ENCODE data around the gene FMR1. TPM values are rescaled to one million over a fixed set of nuclear protein-coding genes. Genes with fewer than 3 reads are reported as not detected.
A peak's percentile ranks its signal among the peaks of the same experiment; 100 is the strongest.

The FMR1 gene
- total RNA-seq, 2 donors from 2014 or later = 31.8 to 44.3 TPM

DNA sequence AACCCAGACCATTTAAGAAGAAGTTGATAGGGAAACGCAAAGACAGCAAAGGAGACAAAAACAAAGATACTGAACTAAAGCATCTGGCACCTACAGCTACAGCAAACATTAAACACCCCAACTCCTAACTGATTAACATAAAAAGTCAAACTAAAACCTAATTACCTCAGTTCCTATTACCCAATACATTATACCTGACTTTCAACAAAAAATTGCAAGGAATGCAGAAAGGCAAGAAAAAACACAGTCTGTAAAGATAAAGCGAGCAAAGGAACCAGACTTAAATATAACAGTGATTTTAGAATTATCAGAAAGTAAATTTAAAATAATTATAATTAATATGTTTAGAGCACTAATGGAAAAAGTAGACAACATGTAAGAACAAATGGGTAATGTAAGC, 9.4 kb upstream of the FMR1 start:
- H3K27me3 ChIP-seq (replicated peaks; ENCODE audit: insufficient read depth) = no peaks in the 10 kb centered on the region
- H3K36me3 ChIP-seq = no peaks in the 10 kb centered on the region
- H3K27ac ChIP-seq = no peak overlapping the region
- no peak overlapping the region for H3K4me3 ChIP-seq
- H3K9me3 ChIP-seq = no peaks in the 10 kb centered on the region
- DNase-seq (ENCODE audit: low spot score) (no peak), ATAC-seq (ENCODE audit: insufficient number of reproducible peaks, low FRiP score, low read depth) (no peak)
- TF ChIP-seq, protein P1, sequence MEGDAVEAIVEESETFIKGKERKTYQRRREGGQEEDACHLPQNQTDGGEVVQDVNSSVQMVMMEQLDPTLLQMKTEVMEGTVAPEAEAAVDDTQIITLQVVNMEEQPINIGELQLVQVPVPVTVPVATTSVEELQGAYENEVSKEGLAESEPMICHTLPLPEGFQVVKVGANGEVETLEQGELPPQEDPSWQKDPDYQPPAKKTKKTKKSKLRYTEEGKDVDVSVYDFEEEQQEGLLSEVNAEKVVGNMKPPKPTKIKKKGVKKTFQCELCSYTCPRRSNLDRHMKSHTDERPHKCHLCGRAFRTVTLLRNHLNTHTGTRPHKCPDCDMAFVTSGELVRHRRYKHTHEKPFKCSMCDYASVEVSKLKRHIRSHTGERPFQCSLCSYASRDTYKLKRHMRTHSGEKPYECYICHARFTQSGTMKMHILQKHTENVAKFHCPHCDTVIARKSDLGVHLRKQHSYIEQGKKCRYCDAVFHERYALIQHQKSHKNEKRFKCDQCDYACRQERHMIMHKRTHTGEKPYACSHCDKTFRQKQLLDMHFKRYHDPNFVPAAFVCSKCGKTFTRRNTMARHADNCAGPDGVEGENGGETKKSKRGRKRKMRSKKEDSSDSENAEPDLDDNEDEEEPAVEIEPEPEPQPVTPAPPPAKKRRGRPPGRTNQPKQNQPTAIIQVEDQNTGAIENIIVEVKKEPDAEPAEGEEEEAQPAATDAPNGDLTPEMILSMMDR (IDR thresholded peaks at IDR 0.05) = no peak
- no peaks in the 10 kb centered on the region for H3K4me1 ChIP-seq (ENCODE audit: control insufficient read depth in 1 of 2, low read depth in 2 of 2)

DNA sequence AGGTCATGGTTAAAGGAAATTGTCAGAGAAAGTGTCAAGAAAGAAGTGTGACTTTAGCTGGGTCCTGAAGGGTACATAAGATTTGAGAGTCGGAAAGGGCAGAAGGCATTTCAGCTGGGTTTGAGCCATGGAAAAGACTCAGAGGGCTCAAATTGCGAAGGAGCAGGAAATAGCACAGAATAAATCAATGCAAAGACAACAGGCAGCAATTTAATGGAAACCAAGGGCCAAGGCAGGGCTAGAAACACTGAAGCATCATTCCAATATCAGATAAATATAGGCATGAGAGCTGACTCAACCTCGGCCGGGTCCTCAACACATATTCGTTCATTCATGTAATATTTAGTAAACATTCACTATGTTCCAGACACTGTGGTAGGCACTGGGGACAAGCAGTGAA, 3.6 kb upstream of the FMR1 start:
- Histone ChIP-seq H3K27ac (no peak overlapping the region), H3K4me3 (no peak overlapping the region), H3K9me3 (no peaks in the 10 kb centered on the region), H3K27me3 (replicated peaks; ENCODE audit: insufficient read depth) (no peaks in the 10 kb centered on the region), H3K4me1 (ENCODE audit: control insufficient read depth in 1 of 2, low read depth in 2 of 2) (peaks cover 0 to 4% of the 10 kb centered on the region in 2 donors), H3K36me3 (no peaks in the 10 kb centered on the region)
- DNase-seq (ENCODE audit: low spot score) (no peak), ATAC-seq (ENCODE audit: insufficient number of reproducible peaks, low FRiP score, low read depth) (no peak)
- TF ChIP-seq, protein P1 (IDR thresholded peaks at IDR 0.05) = no peak

DNA sequence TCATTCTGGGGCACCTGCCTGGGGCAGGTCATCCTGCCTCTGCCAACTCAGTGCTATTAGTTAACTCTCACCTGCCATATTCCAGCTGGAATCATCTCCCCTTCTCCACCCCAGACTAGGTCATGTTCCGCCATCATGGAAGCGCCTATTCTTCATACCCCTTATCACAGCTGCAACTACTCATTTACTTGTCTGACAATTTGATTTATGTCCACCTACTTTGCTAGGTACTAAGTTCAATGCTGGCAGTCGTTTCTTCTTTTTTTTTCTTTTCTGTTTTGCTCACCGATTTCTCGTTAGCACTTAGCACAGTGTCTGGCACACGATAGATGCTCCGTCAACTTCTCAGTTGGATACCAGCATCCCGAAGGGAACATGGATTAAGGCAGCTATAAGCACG, 1.1 kb upstream of the FMR1 start:
- ATAC-seq (ENCODE audit: insufficient number of reproducible peaks, low FRiP score, low read depth) = no peak
- Histone ChIP-seq H3K4me3 (no peak overlapping the region), H3K36me3 (no peaks in the 10 kb centered on the region), H3K4me1 (ENCODE audit: control insufficient read depth in 1 of 2, low read depth in 2 of 2) (peaks cover 0 to 11% of the 10 kb centered on the region in 2 donors), H3K9me3 (no peaks in the 10 kb centered on the region), H3K27ac (no peak overlapping the region), H3K27me3 (replicated peaks; ENCODE audit: insufficient read depth) (no peaks in the 10 kb centered on the region)
- no peak for DNase-seq (ENCODE audit: low spot score)
- TF ChIP-seq, protein P1 (IDR thresholded peaks at IDR 0.05) = no peak

DNA sequence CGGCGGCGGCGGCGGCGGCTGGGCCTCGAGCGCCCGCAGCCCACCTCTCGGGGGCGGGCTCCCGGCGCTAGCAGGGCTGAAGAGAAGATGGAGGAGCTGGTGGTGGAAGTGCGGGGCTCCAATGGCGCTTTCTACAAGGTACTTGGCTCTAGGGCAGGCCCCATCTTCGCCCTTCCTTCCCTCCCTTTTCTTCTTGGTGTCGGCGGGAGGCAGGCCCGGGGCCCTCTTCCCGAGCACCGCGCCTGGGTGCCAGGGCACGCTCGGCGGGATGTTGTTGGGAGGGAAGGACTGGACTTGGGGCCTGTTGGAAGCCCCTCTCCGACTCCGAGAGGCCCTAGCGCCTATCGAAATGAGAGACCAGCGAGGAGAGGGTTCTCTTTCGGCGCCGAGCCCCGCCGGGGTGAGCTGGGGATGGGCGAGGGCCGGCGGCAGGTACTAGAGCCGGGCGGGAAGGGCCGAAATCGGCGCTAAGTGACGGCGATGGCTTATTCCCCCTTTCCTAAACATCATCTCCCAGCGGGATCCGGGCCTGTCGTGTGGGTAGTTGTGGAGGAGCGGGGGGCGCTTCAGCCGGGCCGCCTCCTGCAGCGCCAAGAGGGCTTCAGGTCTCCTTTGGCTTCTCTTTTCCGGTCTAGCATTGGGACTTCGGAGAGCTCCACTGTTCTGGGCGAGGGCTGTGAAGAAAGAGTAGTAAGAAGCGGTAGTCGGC, 528 bp downstream of the FMR1 start:
- Histone ChIP-seq H3K4me1 (ENCODE audit: control insufficient read depth in 1 of 2, low read depth in 2 of 2) (peaks cover 0 to 11% of the 10 kb centered on the region in 2 donors), H3K27ac (peak overlapping the region; percentile 88 to 92), H3K27me3 (replicated peaks; ENCODE audit: insufficient read depth) (no peaks in the 10 kb centered on the region), H3K9me3 (no peaks in the 10 kb centered on the region), H3K36me3 (no peaks in the 10 kb centered on the region), H3K4me3 (peak overlapping the region; percentile 88)
- DNase-seq (ENCODE audit: low spot score) (no peak), ATAC-seq (ENCODE audit: insufficient number of reproducible peaks, low FRiP score, low read depth) (no peak)
- TF ChIP-seq, protein P1 (IDR thresholded peaks at IDR 0.05) = no peak

- ATAC-seq (ENCODE audit: insufficient number of reproducible peaks, low FRiP score, low read depth) (no peak), DNase-seq (ENCODE audit: low spot score) (no peak)
- peaks cover 0 to 11% of the 10 kb centered on the region in 2 donors for H3K4me1 ChIP-seq (ENCODE audit: control insufficient read depth in 1 of 2, low read depth in 2 of 2)
- no peak overlapping the region for H3K27ac ChIP-seq
- no peaks in the 10 kb centered on the region for H3K36me3 ChIP-seq
- H3K27me3 ChIP-seq (replicated peaks; ENCODE audit: insufficient read depth) = no peaks in the 10 kb centered on the region
- TF ChIP-seq, protein P1 (IDR thresholded peaks at IDR 0.05) = no peak
- H3K4me3 ChIP-seq = peak overlapping the region; percentile 88
- H3K9me3 ChIP-seq = no peaks in the 10 kb centered on the region
Observed at GRCh38 chrX:147913570-147913969, 1.9 kb downstream of the FMR1 start.

All from thoracic aorta (tissue), 2 donors.